Measurements from ENCODE around the gene DPP7.

DNA sequence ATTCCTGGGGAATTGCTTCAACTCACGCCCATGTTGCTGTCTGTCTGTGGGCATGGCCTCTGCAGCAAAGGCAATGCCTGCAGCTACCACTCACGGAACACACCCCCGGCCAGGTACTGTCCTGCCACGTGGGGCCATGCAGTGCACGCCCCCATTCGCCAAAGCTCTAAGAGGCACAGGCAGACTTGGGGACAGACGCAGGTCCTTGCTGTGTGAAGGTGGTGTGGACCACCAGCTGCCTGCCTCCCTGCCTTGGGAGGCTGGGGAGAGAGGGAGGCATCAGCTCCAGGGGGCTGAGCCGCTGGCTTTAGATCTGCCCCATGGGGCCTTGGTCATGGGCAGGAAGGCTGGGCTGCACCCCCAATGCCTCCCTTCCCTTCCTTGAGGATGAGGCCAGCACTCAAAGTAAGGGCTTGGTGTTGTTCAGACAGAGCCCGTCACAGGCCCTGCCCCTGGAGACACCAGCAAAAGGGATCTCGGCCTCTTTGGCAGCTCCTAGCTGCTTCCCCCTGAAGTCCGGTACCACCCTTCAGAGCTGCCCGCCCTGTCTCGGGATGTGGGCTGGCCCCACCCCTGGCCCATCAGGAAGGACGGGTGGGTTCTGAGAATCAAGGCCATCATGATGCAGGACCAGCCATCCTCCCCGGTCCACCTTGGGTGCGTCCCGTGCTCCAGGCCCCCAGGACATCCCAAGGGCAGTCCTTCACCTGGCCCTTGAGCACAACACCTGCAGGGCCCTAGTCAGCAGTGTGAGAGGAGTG, 26.7 kb upstream of the DPP7 start:
- TF ChIP-seq, protein P1, sequence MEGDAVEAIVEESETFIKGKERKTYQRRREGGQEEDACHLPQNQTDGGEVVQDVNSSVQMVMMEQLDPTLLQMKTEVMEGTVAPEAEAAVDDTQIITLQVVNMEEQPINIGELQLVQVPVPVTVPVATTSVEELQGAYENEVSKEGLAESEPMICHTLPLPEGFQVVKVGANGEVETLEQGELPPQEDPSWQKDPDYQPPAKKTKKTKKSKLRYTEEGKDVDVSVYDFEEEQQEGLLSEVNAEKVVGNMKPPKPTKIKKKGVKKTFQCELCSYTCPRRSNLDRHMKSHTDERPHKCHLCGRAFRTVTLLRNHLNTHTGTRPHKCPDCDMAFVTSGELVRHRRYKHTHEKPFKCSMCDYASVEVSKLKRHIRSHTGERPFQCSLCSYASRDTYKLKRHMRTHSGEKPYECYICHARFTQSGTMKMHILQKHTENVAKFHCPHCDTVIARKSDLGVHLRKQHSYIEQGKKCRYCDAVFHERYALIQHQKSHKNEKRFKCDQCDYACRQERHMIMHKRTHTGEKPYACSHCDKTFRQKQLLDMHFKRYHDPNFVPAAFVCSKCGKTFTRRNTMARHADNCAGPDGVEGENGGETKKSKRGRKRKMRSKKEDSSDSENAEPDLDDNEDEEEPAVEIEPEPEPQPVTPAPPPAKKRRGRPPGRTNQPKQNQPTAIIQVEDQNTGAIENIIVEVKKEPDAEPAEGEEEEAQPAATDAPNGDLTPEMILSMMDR (IDR thresholded peaks at IDR 0.05) = no peak
- no peak for TF ChIP-seq POLR2A (IDR thresholded peaks at IDR 0.05)
